CD4-positive, alpha-beta T cell (primary cell): Measurements from ENCODE around the gene ATXN1. TPM values are rescaled to one million over a fixed set of nuclear protein-coding genes. Genes with fewer than 3 reads are reported as not detected.

Experiments used
- ATAC-seq: fragments of 200-7000 bp; cut with Tn5 transposase; one replicate; pipeline ENCODE4 v1.10.0; 2022; ENCODE audit warnings: mild to moderate bottlenecking; ENCODE audit not compliant: poor library complexity
- CTCF ChIA-PET: fragments of 350-600 bp; sonication (Branson Sonifier 250); formaldehyde crosslinking; loops from one replicate; lab custom pipeline; 2021; ENCODE audit warnings: antibody characterized with exemption, inconsistent platforms; lab: Charles Lee
- POLR2A ChIA-PET: fragments of 350-600 bp; sonication (Branson Sonifier 250); formaldehyde crosslinking; loops from one replicate; lab custom pipeline; 2021; ENCODE audit warnings: antibody characterized with exemption, inconsistent platforms; lab: Charles Lee
- DNase-seq, 14 experiments: peaks; one replicate each; pipeline ENCODE4 v3.0.0-alpha.2; 2013 to 2020; ENCODE audit warnings: mixed read lengths in 2 of 14
- H3K27ac ChIP-seq, 2 donors: one replicate each; pipeline versions ENCODE4 v1.5.1 to v1.7.0; 2013; ENCODE audit warnings: low read length in 2 of 2, low read depth in 1 of 2, mild to moderate bottlenecking in 1 of 2
- H3K27me3 ChIP-seq, 2 experiments: 1 replicate in 1 of 2; 2 replicates in 1 of 2; pipeline versions ENCODE4 v1.6.1 to v1.7.0; 2013; ENCODE audit warnings: low read length in 2 of 2, control low read depth in 1 of 2, mild to moderate bottlenecking in 1 of 2, moderate library complexity in 1 of 2; ENCODE audit not compliant: insufficient read depth in 2 of 2, control insufficient read depth in 1 of 2
- H3K36me3 ChIP-seq: one replicate; pipeline ENCODE4 v1.6.1; 2013; ENCODE audit warnings: low read length, control low read depth; ENCODE audit not compliant: insufficient read depth
- H3K4me1 ChIP-seq: one replicate; pipeline ENCODE4 v1.6.1; 2013; ENCODE audit warnings: low read length, control low read depth; ENCODE audit not compliant: insufficient read depth
- H3K4me3 ChIP-seq: one replicate; pipeline ENCODE4 v1.5.1; 2013; ENCODE audit warnings: mild to moderate bottlenecking, low read length, moderate library complexity
- H3K9me3 ChIP-seq, 2 experiments: 1 replicate in 1 of 2; 2 replicates in 1 of 2; pipeline versions ENCODE4 v1.6.1 to v1.7.0; 2013; ENCODE audit warnings: low read length in 2 of 2, mild to moderate bottlenecking in 2 of 2, control low read depth in 1 of 2, moderate library complexity in 1 of 2; ENCODE audit not compliant: control insufficient read depth in 1 of 2, insufficient read depth in 1 of 2
- H3K27ac Mint-ChIP-seq: one replicate; pipeline ENCODE4 v1.8.0; 2020; ENCODE audit warnings: mixed read lengths
- H3K27me3 Mint-ChIP-seq: one replicate; pipeline ENCODE4 v1.8.0; 2021; ENCODE audit warnings: mixed read lengths
- H3K36me3 Mint-ChIP-seq: one replicate; pipeline ENCODE4 v1.8.0; 2021; ENCODE audit warnings: low read depth, mixed read lengths
- H3K4me1 Mint-ChIP-seq: one replicate; pipeline ENCODE4 v1.8.0; 2021; ENCODE audit warnings: low read depth, mixed read lengths
- H3K4me3 Mint-ChIP-seq: one replicate; pipeline ENCODE4 v1.8.0; 2020; ENCODE audit warnings: mild to moderate bottlenecking, mixed read lengths
- H3K9me3 Mint-ChIP-seq: one replicate; pipeline ENCODE4 v1.8.0; 2020; ENCODE audit warnings: mixed read lengths
- intact Hi-C, 2 experiments: fragments of 100-400 bp; cut with DNase I in 1 of 2; cut with micrococcal nuclease in 1 of 2; formaldehyde crosslinking; loops; one replicate each; pipeline versions ENCODE4 v1.15.1 to v1.9.0; 2023 to 2025; cut with DNase I, micrococcal nuclease
- total RNA-seq, 174 experiments: library from RNA in 2 of 174; stranded (reverse) in 2 of 174; gene quantifications; one replicate each; pipeline ENCODE4 v1.2.3 and lab custom pipeline; 2021 to 2026
- TF ChIP-seq, protein P1 (sequence below): fragments of 200-600 bp; IDR thresholded peaks from one replicate; pipeline ENCODE4 v1.8.0; 2022; ENCODE audit warnings: antibody characterized with exemption, mild to moderate bottlenecking

The ATXN1 gene
- total RNA-seq, 2 experiments from 2014 or later, result 74.2 to 76.7 TPM

DNA sequence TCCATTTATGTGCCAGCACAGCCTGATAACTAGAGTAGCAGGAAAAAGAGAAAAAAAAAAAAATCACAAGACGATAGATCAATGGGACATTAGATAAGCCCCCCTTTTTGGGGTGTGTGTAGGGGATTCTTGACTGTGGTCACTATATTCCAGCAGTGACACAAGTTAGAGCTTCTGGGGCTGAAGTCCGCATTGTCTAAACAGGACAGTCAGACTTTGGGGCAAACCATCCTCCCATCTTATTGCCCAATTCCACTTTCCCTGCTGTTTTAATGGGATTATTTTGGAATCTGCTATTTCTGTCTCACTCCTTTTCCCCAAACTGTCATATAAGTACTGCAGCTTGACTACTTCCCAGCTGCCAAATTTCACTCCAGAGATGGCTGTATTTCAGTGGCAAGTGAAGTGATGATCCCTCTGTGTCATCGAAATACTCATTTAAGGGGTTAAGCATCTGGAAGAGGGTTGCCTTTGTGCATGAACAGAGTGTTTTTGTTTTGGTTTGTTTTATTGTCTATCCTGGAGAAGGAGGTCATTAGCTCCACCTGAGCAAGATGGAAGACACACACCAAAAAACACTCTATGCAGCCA is 182.5 kb downstream of the ATXN1 start:
- H3K27me3 Mint-ChIP-seq, result no peaks in the 10 kb centered on the region
- DNase-seq, result no peak
- no peak overlapping the region for H3K27ac ChIP-seq
- CTCF ChIA-PET, result interaction anchor here (0.8 kb wide), 1 partner anchor 16 kb away, joined by 3 read pairs; no protein-coding TSS in a partner anchor
- H3K27me3 ChIP-seq, result no peaks in the 10 kb centered on the region
- H3K9me3 Mint-ChIP-seq, result no peaks in the 10 kb centered on the region
- no peak overlapping the region for H3K27ac Mint-ChIP-seq
- ATAC-seq, result no peak
- no peaks in the 10 kb centered on the region for H3K9me3 ChIP-seq
- no peaks in the 10 kb centered on the region for H3K4me1 ChIP-seq
- H3K36me3 Mint-ChIP-seq, result peaks cover 29% of the 10 kb centered on the region
- H3K4me1 Mint-ChIP-seq, result peaks cover under 1% of the 10 kb centered on the region
- no peak overlapping the region for H3K4me3 Mint-ChIP-seq
- intact Hi-C loops, result no loop called here
- peaks cover 28% of the 10 kb centered on the region for H3K36me3 ChIP-seq
- H3K4me3 ChIP-seq, result no peak overlapping the region
- TF ChIP-seq, protein P1, sequence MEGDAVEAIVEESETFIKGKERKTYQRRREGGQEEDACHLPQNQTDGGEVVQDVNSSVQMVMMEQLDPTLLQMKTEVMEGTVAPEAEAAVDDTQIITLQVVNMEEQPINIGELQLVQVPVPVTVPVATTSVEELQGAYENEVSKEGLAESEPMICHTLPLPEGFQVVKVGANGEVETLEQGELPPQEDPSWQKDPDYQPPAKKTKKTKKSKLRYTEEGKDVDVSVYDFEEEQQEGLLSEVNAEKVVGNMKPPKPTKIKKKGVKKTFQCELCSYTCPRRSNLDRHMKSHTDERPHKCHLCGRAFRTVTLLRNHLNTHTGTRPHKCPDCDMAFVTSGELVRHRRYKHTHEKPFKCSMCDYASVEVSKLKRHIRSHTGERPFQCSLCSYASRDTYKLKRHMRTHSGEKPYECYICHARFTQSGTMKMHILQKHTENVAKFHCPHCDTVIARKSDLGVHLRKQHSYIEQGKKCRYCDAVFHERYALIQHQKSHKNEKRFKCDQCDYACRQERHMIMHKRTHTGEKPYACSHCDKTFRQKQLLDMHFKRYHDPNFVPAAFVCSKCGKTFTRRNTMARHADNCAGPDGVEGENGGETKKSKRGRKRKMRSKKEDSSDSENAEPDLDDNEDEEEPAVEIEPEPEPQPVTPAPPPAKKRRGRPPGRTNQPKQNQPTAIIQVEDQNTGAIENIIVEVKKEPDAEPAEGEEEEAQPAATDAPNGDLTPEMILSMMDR, result no peak
- POLR2A ChIA-PET, result interaction anchor here (0.6 kb wide), 1 partner anchor 10 kb away, joined by 3 read pairs; no protein-coding TSS in a partner anchor

DNA sequence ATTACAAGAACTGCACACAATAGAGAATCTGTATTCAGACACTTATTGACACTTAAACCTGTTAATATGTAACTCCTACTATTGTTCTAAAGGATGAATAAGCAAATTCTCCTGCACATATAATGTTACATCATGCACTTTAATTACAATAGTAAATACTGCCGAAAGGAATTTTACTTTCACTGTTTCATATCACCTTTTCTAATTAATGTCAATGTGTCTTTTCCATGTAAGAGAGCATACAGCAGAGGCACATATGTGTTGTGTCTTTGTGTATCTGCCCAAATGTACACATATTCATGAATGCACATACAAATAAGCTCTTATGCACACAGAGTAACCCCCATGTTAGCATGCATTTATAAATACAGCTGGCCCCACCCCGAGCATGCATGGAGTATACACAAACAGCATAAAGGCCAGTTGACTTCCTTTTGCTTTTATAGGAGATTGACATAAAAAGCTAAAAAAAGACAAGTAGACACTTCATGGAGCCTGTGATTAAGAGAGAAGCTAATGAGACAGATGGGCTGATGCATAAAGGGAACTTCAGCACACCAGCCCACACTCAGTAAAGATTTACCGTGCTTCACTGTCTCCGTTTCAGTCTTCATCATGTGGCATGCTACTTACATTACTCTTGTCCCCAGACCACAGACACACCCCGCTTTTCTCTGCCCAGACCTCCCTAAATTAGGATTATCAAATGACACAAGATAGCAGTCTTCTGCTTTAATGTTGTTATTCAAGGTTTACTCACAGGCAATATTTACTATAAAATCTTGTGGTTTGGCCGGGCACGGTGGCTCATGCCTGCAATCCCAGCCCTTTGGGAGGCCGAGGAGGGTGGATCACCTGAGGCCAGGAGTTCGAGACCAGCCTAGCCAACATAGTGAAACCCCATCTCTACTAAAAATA is 184.6 kb downstream of the ATXN1 start:
- intact Hi-C loops, result no loop called here
- Mint-ChIP-seq H3K4me3 (no peak overlapping the region), H3K27ac (no peak overlapping the region), H3K36me3 (peaks cover 16% of the 10 kb centered on the region), H3K9me3 (no peaks in the 10 kb centered on the region), H3K4me1 (peaks cover 6% of the 10 kb centered on the region), H3K27me3 (no peaks in the 10 kb centered on the region)
- H3K4me1 ChIP-seq, result no peaks in the 10 kb centered on the region
- TF ChIP-seq, protein P1, result no peak
- ATAC-seq (no peak), DNase-seq (no peak)
- no peaks in the 10 kb centered on the region for H3K27me3 ChIP-seq
- H3K36me3 ChIP-seq, result peaks cover 16% of the 10 kb centered on the region
- ChIA-PET CTCF (interaction anchor here (1.2 kb wide), 1 partner anchor 244 kb away, joined by 3 read pairs; no protein-coding TSS in a partner anchor), POLR2A (no interaction called here)
- H3K4me3 ChIP-seq, result no peak overlapping the region
- H3K27ac ChIP-seq, result no peak overlapping the region
- H3K9me3 ChIP-seq, result no peaks in the 10 kb centered on the region

DNA sequence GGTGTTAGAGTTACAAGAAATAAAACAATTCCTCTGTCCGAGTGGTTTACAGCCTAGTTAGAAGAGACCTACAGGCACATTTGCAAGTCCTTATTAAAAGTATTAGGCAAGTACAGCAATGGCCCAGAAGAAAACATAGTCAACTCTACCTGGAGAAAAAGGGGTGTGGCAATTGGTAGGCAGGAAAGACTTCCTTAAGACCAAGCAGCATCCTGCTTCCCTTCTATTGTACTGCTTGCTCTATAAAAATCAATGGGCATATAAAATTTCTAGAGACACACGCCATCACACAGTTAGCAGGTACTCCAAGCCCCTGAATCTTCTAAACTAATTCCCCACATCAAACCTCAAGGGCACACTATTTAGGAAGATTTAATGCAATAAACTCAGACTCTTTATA is 185.6 kb downstream of the ATXN1 start:
- Mint-ChIP-seq H3K4me1 (peaks cover 6% of the 10 kb centered on the region), H3K36me3 (peaks cover 16% of the 10 kb centered on the region), H3K9me3 (no peaks in the 10 kb centered on the region), H3K27me3 (no peaks in the 10 kb centered on the region), H3K27ac (no peak overlapping the region), H3K4me3 (no peak overlapping the region)
- ChIA-PET CTCF (no interaction called here), POLR2A (no interaction called here)
- no peaks in the 10 kb centered on the region for H3K27me3 ChIP-seq
- H3K27ac ChIP-seq, result no peak overlapping the region
- no peak overlapping the region for H3K4me3 ChIP-seq
- TF ChIP-seq, protein P1, result no peak
- no peak for DNase-seq
- H3K4me1 ChIP-seq, result no peaks in the 10 kb centered on the region
- intact Hi-C loops, result no loop called here
- H3K36me3 ChIP-seq, result peaks cover 10% of the 10 kb centered on the region
- H3K9me3 ChIP-seq, result no peaks in the 10 kb centered on the region
- no peak for ATAC-seq
